ENCODE results near the gene BRD2. TPM values are rescaled to one million over a fixed set of nuclear protein-coding genes. Genes with fewer than 3 reads are reported as not detected.

The BRD2 gene
- total and polyA plus RNA-seq, 9 of the 15 experiments (the other 6 are each of a cell fraction or from before 2014, with no cell fraction given), result 19.0 to 252 (median 181) TPM

DNA sequence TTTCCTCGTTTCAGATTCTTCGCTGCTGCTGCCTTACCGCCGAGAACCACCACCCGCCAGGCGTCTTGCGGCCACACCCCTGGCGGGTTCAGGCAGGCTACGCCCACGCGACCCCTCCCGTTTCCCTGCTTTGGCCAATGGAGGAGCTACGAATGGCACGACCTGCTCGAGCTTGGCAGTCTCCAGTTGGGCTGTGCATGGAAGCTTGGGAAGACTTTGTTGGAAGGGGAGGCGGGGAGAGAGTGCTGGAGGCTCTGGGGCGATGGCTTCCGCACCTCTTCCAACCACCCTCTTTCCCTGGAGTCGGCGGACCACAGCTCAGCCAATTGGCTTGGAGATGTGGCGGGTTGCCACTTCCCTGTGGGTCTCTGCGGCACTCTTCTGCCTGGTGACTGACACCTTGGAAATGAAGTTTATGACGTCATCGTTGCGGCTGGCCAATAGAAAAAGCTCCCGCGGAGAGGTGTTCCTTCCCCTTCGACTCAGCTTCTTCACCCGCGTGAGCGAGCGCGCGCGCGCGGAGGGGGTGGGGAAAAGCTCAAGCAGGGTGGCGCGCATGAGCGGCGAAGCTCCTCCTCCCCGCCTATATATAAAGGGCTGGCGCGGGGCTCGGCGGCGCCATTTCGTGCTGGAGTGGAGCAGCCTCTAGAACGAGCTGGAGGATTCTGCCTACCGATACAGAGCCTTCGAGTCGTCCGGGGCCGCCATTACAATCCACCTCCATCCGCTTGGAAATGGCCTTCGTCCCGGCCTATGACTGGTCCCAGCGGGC, 3.4 kb downstream of the BRD2 start:
- Histone ChIP-seq H3K79me2 (ENCODE audit: control insufficient read depth, insufficient read depth, low read length) (peaks cover 92% of the 10 kb centered on the region), H3K36me3 (ENCODE audit: control insufficient read depth, insufficient read depth, low read length) (peaks cover 52% of the 10 kb centered on the region), H3K9ac (ENCODE audit: insufficient read depth in 1 of 2, low read depth in 2 of 2, low read length in 2 of 2) (peak overlapping the region; percentile 99 to 100), H3K4me3 (peak overlapping the region; percentile 70), H3K27me3 (ENCODE audit: control insufficient read depth in 2 of 2, insufficient read depth in 2 of 2, low read length in 2 of 2) (no peaks in the 10 kb centered on the region), H3K4me1 (replicated peaks in 1 of 2; ENCODE audit: control insufficient read depth in 2 of 2, insufficient read depth in 2 of 2, low read length in 2 of 2) (peaks cover 19 to 23% of the 10 kb centered on the region in 2 experiments; a peak in 4 of 5 replicates), H3K27ac (ENCODE audit: extremely low read depth, low read depth, low read length) (peak overlapping the region; percentile 99), H3K4me2 (ENCODE audit: insufficient read depth, low read length) (peak overlapping the region; percentile 94), H2AFZ (ENCODE audit: low read depth, low read length) (peak overlapping the region; percentile 57), H4K20me1 (replicated peaks; ENCODE audit: control insufficient read depth, insufficient read depth, low read length) (peaks cover 47% of the 10 kb centered on the region), H3K9me1 (ENCODE audit: control insufficient read depth, insufficient read depth, low read length) (peaks cover 17% of the 10 kb centered on the region), H3K9me3 (replicated peaks; ENCODE audit: control insufficient read depth, insufficient read depth, low read depth, low read length) (no peaks in the 10 kb centered on the region)
- FAIRE-seq (peak; percentile 98), ATAC-seq (peak; percentile 55), DNase-seq (ENCODE audit: extremely low read depth in 1 of 4, low spot score in 3 of 4) (peak; percentile 84 to 100 (median 92))
- intact Hi-C loops (cut with micrococcal nuclease), result loop anchor here (5.0 kb wide), 1 partner anchor 774 kb away; no protein-coding TSS in a partner anchor
- ChIA-PET CTCF (ENCODE audit: low intra/inter-chr PET ratio) (interaction anchor here (1.2 kb wide), 1 partner anchor 10 kb away, joined by 4 read pairs; no protein-coding TSS in a partner anchor), POLR2A (interaction anchor here (0.6 to 13.4 kb wide), 98 partner anchors 9 to 1897 kb away, joined by 3 to 384 read pairs (median 4); partner anchors contain the start of genes B3GALT4, C6orf47, FKBPL and HLA-DMA)
- in situ Hi-C loops (cut with MboI), result loop anchor here (25.0 kb wide), 1 partner anchor 1434 kb away; the partner anchor contains the start of genes ATP6V1G2, DDX39B, MCCD1 and NFKBIL1
- BruUV-seq (replicated peaks), result no TSS peak
- WGBS (ENCODE audit: insufficient coverage, low coverage, missing lambda C conversion rate), result under 1% methylated on average over 58 of the region's 58 CpGs
- TF ChIP-seq MAFK (IDR thresholded peaks at IDR 0.05; ENCODE audit: low read length) (peak; percentile 8; the same call in 1 of the 2 replicates), GABPB2 (CRISPR knock-in tag; conservative IDR thresholded peaks at IDR 0.05) (no peak; the same call in 1 of the 2 replicates), DPF2 (IDR thresholded peaks at IDR 0.05) (peak; percentile 64; the same call in 1 of the 2 replicates), GATAD2B (IDR thresholded peaks at IDR 0.05; ENCODE audit: borderline replicate concordance) (no peak), RBBP5 (IDR thresholded peaks at IDR 0.05; ENCODE audit: borderline replicate concordance, insufficient read depth, low read length, poor library complexity, severe bottlenecking) (no peak), ASH1L (IDR thresholded peaks at IDR 0.05; ENCODE audit: borderline replicate concordance, low read depth, partially characterized antibody) (peak; percentile 43), TEAD2 (tag; IDR thresholded peaks at IDR 0.05) (no peak), NFYB (IDR thresholded peaks at IDR 0.05; ENCODE audit: extremely low read depth, insufficient read length) (peak; percentile 57), ZNF408 (CRISPR knock-in tag; IDR thresholded peaks at IDR 0.05; ENCODE audit: low read depth) (no peak; the same call in 1 of the 2 replicates), GTF2E2 (tag; IDR thresholded peaks at IDR 0.05) (peak; percentile 99), CC2D1A (IDR thresholded peaks at IDR 0.05) (peak; percentile 78)
- TF ChIP-seq, protein P1, sequence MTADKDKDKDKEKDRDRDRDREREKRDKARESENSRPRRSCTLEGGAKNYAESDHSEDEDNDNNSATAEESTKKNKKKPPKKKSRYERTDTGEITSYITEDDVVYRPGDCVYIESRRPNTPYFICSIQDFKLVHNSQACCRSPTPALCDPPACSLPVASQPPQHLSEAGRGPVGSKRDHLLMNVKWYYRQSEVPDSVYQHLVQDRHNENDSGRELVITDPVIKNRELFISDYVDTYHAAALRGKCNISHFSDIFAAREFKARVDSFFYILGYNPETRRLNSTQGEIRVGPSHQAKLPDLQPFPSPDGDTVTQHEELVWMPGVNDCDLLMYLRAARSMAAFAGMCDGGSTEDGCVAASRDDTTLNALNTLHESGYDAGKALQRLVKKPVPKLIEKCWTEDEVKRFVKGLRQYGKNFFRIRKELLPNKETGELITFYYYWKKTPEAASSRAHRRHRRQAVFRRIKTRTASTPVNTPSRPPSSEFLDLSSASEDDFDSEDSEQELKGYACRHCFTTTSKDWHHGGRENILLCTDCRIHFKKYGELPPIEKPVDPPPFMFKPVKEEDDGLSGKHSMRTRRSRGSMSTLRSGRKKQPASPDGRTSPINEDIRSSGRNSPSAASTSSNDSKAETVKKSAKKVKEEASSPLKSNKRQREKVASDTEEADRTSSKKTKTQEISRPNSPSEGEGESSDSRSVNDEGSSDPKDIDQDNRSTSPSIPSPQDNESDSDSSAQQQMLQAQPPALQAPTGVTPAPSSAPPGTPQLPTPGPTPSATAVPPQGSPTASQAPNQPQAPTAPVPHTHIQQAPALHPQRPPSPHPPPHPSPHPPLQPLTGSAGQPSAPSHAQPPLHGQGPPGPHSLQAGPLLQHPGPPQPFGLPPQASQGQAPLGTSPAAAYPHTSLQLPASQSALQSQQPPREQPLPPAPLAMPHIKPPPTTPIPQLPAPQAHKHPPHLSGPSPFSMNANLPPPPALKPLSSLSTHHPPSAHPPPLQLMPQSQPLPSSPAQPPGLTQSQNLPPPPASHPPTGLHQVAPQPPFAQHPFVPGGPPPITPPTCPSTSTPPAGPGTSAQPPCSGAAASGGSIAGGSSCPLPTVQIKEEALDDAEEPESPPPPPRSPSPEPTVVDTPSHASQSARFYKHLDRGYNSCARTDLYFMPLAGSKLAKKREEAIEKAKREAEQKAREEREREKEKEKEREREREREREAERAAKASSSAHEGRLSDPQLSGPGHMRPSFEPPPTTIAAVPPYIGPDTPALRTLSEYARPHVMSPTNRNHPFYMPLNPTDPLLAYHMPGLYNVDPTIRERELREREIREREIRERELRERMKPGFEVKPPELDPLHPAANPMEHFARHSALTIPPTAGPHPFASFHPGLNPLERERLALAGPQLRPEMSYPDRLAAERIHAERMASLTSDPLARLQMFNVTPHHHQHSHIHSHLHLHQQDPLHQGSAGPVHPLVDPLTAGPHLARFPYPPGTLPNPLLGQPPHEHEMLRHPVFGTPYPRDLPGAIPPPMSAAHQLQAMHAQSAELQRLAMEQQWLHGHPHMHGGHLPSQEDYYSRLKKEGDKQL (CRISPR knock-in tag; IDR thresholded peaks at IDR 0.05; ENCODE audit: borderline replicate concordance), result no peak; the same call in none of the 2 replicates
- TF ChIP-seq, protein P2, sequence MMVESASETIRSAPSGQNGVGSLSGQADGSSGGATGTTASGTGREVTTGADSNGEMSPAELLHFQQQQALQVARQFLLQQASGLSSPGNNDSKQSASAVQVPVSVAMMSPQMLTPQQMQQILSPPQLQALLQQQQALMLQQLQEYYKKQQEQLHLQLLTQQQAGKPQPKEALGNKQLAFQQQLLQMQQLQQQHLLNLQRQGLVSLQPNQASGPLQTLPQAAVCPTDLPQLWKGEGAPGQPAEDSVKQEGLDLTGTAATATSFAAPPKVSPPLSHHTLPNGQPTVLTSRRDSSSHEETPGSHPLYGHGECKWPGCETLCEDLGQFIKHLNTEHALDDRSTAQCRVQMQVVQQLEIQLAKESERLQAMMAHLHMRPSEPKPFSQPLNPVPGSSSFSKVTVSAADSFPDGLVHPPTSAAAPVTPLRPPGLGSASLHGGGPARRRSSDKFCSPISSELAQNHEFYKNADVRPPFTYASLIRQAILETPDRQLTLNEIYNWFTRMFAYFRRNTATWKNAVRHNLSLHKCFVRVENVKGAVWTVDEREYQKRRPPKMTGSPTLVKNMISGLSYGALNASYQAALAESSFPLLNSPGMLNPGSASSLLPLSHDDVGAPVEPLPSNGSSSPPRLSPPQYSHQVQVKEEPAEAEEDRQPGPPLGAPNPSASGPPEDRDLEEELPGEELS (CRISPR knock-in tag; IDR thresholded peaks at IDR 0.05; ENCODE audit: borderline replicate concordance), result peak; percentile 89; the same call in 1 of the 2 replicates

All from K562 (cell line).